K562 (cell line): ENCODE data around the gene SLC25A1. TPM values are rescaled to one million over a fixed set of nuclear protein-coding genes. Genes with fewer than 3 reads are reported as not detected.
A peak's percentile ranks its signal among the peaks of the same experiment; 100 is the strongest.

Source experiments
- ASH1L ChIP-seq: fragments of 450-650 bp; IDR thresholded peaks from 2 replicates; pipeline ENCODE4 v1.6.1; 2018; ENCODE audit warnings: borderline replicate concordance, mild to moderate bottlenecking, low read depth; ENCODE audit not compliant: partially characterized antibody
- E2F1 ChIP-seq: sonication (generic); formaldehyde crosslinking; IDR thresholded peaks from 2 replicates; pipeline ENCODE4 v1.8.1; 2023; ENCODE audit warnings: mild to moderate bottlenecking, missing genetic modification reagents, moderate library complexity
- E2F6 ChIP-seq, 2 experiments: IDR thresholded peaks; 2 replicates each; pipeline ENCODE4 v1.6.1; 2011; ENCODE audit warnings: borderline replicate concordance in 1 of 2, control low read depth in 1 of 2, low read depth in 1 of 2, low read length in 1 of 2, mild to moderate bottlenecking in 1 of 2, mixed read lengths in 1 of 2, moderate library complexity in 1 of 2; ENCODE audit not compliant: insufficient read depth in 1 of 2, insufficient read length in 1 of 2, poor library complexity in 1 of 2, severe bottlenecking in 1 of 2; ENCODE audit errors: extremely low read depth in 1 of 2
- HDAC6 ChIP-seq: IDR thresholded peaks from 2 replicates; pipeline ENCODE4 v1.6.1; 2012; ENCODE audit warnings: low read depth, mild to moderate bottlenecking, control low read depth, inconsistent platforms, low read length, moderate library complexity
- HNRNPK ChIP-seq: fragments of 200-400 bp; formaldehyde crosslinking; IDR thresholded peaks from one replicate; pipeline ENCODE4 v1.6.1; 2018; ENCODE audit warnings: mild to moderate bottlenecking, low read depth, low read length; ENCODE audit not compliant: poor library complexity, severe bottlenecking
- MYC ChIP-seq, 2 experiments: fragments of 250-450 bp in 1 of 2; sonication (Bioruptor Pico) in 1 of 2; IDR thresholded peaks; 2 replicates each; pipeline versions ENCODE4 v1.5.1 to v1.6.1; 2012 to 2021; ENCODE audit warnings: low read depth in 2 of 2, borderline replicate concordance in 1 of 2, improper control_type of control experiment in 1 of 2, low read length in 1 of 2, mild to moderate bottlenecking in 1 of 2, moderate library complexity in 1 of 2
- RBM17 ChIP-seq: fragments of 200-400 bp; formaldehyde crosslinking; IDR thresholded peaks from 2 replicates; pipeline ENCODE4 v1.6.1; 2017; ENCODE audit warnings: low read depth, mild to moderate bottlenecking, low read length, borderline replicate concordance
- SMAD1 ChIP-seq: fragments of 150-350 bp; IDR thresholded peaks from 2 replicates; pipeline ENCODE4 v1.6.1; 2014; ENCODE audit warnings: low read length, low read depth; ENCODE audit not compliant: partially characterized antibody
- TEAD1 ChIP-seq, 2 experiments: fragments of 450-650 bp in 1 of 2; sonication (generic) in 1 of 2; formaldehyde crosslinking; IDR thresholded peaks; 2 replicates each; pipeline versions ENCODE4 v1.4.0 to v1.8.0; 2020 to 2022; ENCODE audit warnings: mild to moderate bottlenecking in 2 of 2, missing genetic modification reagents in 1 of 2
- ZNF239 ChIP-seq: fragments of 250-450 bp; sonication (Bioruptor Pico); IDR thresholded peaks from 2 replicates; pipeline ENCODE4 v1.4.0; 2020; ENCODE audit warnings: mild to moderate bottlenecking
- ZNF24 ChIP-seq: fragments of 450-650 bp; IDR thresholded peaks from 2 replicates; pipeline ENCODE4 v1.6.1; 2016
- polyA plus RNA-seq, 8 experiments: library from polyadenylated mRNA; depleted of rRNA in 4 of 8; stranded (reverse) in 5 of 8; unstranded in 3 of 8; fragments of >200 nt; fragmentation: Nextera tagmentation in 2 of 8; fragmentation: Illumina TruSeq in 1 of 8; extraction: Ambion mirVana in 2 of 8; extraction: Trizol in 1 of 8; gene quantifications; 2 replicates each; pipeline versions ENCODE4 v1.2.1 to v1.2.3, GENCODE V29; 2011 to 2014; ENCODE audit warnings: inconsistent platforms in 1 of 8, missing spikeins in 1 of 8
- total RNA-seq, 7 experiments: library from RNA; depleted of rRNA in 6 of 7; stranded (reverse); fragments of >200 nt in 6 of 7; fragmentation: Illumina TruSeq in 2 of 7; extraction: Trizol in 2 of 7; gene quantifications; 2 replicates each; pipeline versions ENCODE4 v1.2.1 to v1.2.3, GENCODE V29; 2011 to 2021; ENCODE audit warnings: low replicate concordance in 1 of 7
- TF ChIP-seq, protein P1 (sequence below), 2 experiments: fragments of 450-650 bp in 1 of 2; sonication (generic) in 1 of 2; formaldehyde crosslinking in 1 of 2; IDR thresholded peaks; 2 replicates each; pipeline versions ENCODE4 v1.7.1 to v1.9.0; 2016 to 2022; ENCODE audit warnings: inconsistent platforms in 1 of 2, mild to moderate bottlenecking in 1 of 2, missing genetic modification reagents in 1 of 2

SLC25A1 gene
- total and polyA plus RNA-seq, 9 of the 15 experiments (the other 6 are each of a cell fraction or from before 2014, with no cell fraction given), result 11.0 to 408 (median 110) TPM

DNA sequence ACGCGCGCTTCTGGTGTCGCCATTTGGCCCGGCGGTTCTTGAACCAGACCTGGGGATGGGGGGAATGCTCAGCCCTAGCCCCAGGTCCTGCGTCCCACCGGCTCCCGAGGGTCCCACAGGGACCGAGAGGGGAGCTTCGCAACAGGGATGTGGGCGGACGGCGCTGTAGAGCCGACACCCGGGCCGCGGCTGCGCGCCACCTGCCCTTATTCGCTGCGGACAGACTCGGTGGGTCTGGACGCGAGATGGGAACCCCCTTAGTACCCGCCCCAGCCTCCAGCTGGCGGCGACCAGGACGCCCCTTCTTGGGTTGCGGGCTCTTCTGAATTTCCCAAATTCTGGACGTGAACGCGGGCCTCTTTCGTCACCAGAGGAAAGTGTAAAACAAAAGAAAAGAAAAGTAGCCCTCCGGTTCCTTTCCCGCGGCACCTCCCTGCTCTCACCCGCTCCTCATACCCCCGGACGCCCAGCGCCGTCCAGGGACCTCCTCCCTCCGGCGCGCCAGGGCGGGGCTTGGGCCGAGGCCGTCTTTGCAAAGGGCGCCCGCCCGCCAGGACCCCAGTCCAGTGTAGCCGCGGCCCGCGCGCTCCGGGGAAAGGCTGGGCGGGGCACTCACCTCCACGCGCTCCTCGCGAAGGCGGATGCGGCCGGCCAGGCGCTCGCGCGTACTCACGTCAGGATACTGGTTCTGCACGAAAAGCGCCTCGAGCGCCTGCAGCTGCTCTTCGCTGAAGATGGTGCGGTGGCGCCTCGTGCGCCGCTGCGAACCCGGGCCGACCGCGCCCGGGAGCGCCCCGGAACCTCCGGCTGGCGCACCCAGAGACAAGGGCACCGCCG lies 29.3 kb downstream of the SLC25A1 start (continued):
- no peak for TF ChIP-seq RBM17
- 0 out of 2 replicates have a peak, but pooled peaks have one; percentile 3 for TF ChIP-seq HDAC6
- TF ChIP-seq ZNF24, result no peak
- no peak for TF ChIP-seq E2F1 (CRISPR knock-in tag)
- no peak for TF ChIP-seq SMAD1
- TF ChIP-seq, protein P1, sequence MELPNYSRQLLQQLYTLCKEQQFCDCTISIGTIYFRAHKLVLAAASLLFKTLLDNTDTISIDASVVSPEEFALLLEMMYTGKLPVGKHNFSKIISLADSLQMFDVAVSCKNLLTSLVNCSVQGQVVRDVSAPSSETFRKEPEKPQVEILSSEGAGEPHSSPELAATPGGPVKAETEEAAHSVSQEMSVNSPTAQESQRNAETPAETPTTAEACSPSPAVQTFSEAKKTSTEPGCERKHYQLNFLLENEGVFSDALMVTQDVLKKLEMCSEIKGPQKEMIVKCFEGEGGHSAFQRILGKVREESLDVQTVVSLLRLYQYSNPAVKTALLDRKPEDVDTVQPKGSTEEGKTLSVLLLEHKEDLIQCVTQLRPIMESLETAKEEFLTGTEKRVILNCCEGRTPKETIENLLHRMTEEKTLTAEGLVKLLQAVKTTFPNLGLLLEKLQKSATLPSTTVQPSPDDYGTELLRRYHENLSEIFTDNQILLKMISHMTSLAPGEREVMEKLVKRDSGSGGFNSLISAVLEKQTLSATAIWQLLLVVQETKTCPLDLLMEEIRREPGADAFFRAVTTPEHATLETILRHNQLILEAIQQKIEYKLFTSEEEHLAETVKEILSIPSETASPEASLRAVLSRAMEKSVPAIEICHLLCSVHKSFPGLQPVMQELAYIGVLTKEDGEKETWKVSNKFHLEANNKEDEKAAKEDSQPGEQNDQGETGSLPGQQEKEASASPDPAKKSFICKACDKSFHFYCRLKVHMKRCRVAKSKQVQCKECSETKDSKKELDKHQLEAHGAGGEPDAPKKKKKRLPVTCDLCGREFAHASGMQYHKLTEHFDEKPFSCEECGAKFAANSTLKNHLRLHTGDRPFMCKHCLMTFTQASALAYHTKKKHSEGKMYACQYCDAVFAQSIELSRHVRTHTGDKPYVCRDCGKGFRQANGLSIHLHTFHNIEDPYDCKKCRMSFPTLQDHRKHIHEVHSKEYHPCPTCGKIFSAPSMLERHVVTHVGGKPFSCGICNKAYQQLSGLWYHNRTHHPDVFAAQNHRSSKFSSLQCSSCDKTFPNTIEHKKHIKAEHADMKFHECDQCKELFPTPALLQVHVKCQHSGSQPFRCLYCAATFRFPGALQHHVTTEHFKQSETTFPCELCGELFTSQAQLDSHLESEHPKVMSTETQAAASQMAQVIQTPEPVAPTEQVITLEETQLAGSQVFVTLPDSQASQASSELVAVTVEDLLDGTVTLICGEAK (IDR thresholded peaks at IDR 0.05), result no peak
- TF ChIP-seq, protein P1 (CRISPR knock-in tag; IDR thresholded peaks at IDR 0.05), result no peak
- no peak for TF ChIP-seq ZNF239
- no peak for TF ChIP-seq TEAD1 (CRISPR knock-in tag; IDR thresholded peaks at IDR 0.05)
- no peak for TF ChIP-seq ASH1L
- no peak for TF ChIP-seq HNRNPK
- TF ChIP-seq MYC (IDR thresholded peaks at IDR 0.05; ENCODE audit: low read depth, low read length), result no peak
- no peak for TF ChIP-seq MYC (CRISPR knock-in tag; IDR thresholded peaks at IDR 0.05; ENCODE audit: borderline replicate concordance, low read depth)
- TF ChIP-seq E2F6 (IDR thresholded peaks at IDR 0.05; ENCODE audit: borderline replicate concordance in 1 of 2, extremely low read depth in 1 of 2, insufficient read depth in 1 of 2, insufficient read length in 1 of 2, low read depth in 1 of 2, low read length in 1 of 2, poor library complexity in 1 of 2, severe bottlenecking in 1 of 2), result peak in 1 of 2 experiments; percentile 8
